CD4-positive, CD25-positive, alpha-beta regulatory T cell (primary cell): ENCODE results near the gene PEX5. TPM values are rescaled to one million over a fixed set of nuclear protein-coding genes. Genes with fewer than 3 reads are reported as not detected.

Experiments
- polyA plus RNA-seq, 4 donors: library from polyadenylated mRNA; unstranded; fragments of 300-500 nt; fragmentation: Illumina TruSeq; gene quantifications; one replicate each; pipeline ENCODE4 v1.2.3, GENCODE V29; 2021
- total RNA-seq: library from RNA; stranded (reverse); gene quantifications from one replicate; pipeline ENCODE4 v1.2.3, GENCODE V29; 2022

PEX5 gene
- total and polyA plus RNA-seq, 5 donors from 2014 or later, result 10.3 to 17.6 (median 13.8) TPM

Other genes with a start within 250 kb of the PEX5 start
- not detected for gene RNU7-1, start 245.9 kb upstream of the PEX5 start, total RNA-seq
- gene RNU7-1, start 245.9 kb upstream of the PEX5 start, polyA plus RNA-seq, result not detected
- gene C12orf57, start 245.7 kb upstream of the PEX5 start, total RNA-seq, result 186 TPM
- gene C12orf57, start 245.7 kb upstream of the PEX5 start, polyA plus RNA-seq, result 100 to 1,000 TPM; 310 to 410 (median 340) TPM
- gene PTPN6, start 238.3 kb upstream of the PEX5 start, total RNA-seq, result 174 TPM
- gene PTPN6, start 238.3 kb upstream of the PEX5 start, polyA plus RNA-seq, result 100 to 1,000 TPM; 261 to 321 (median 291) TPM
- gene PHB2, start 219.0 kb upstream of the PEX5 start, total RNA-seq, result 134 TPM
- 100 to 1,000 TPM; 118 to 134 (median 125) TPM for gene PHB2, start 219.0 kb upstream of the PEX5 start, polyA plus RNA-seq
- 44.1 TPM for gene EMG1, start 218.8 kb upstream of the PEX5 start, total RNA-seq
- gene EMG1, start 218.8 kb upstream of the PEX5 start, polyA plus RNA-seq, result 10 to 100 TPM; 71.8 to 89.4 (median 79.4) TPM
- gene LPCAT3, start 171.2 kb upstream of the PEX5 start, total RNA-seq, result 28.3 TPM
- 10 to 100 TPM; 25.0 to 32.8 (median 30.9) TPM for gene LPCAT3, start 171.2 kb upstream of the PEX5 start, polyA plus RNA-seq
- gene C1S, start 129.0 kb upstream of the PEX5 start, total RNA-seq, result 5.7 TPM
- gene C1S, start 129.0 kb upstream of the PEX5 start, polyA plus RNA-seq, result not detected
- gene C1R, start 97.2 kb upstream of the PEX5 start, total RNA-seq, result 4.6 TPM
- gene C1R, start 97.2 kb upstream of the PEX5 start, polyA plus RNA-seq, result 1 to 10 TPM; 1.4 to 3.2 (median 2.1) TPM
- 21.0 TPM for gene C1RL, start 80.5 kb upstream of the PEX5 start, total RNA-seq
- 10 to 100 TPM in 1 of 4 donors, 1 to 10 TPM in 3; 6.0 to 10.8 (median 7.8) TPM for gene C1RL, start 80.5 kb upstream of the PEX5 start, polyA plus RNA-seq
- gene RBP5, start 60.8 kb upstream of the PEX5 start, total RNA-seq, result not detected
- gene RBP5, start 60.8 kb upstream of the PEX5 start, polyA plus RNA-seq, result not detected
- gene CLSTN3, start 59.3 kb upstream of the PEX5 start, total RNA-seq, result 64.9 TPM
- 1 to 10 TPM; 2.2 to 4.1 (median 3.6) TPM for gene CLSTN3, start 59.3 kb upstream of the PEX5 start, polyA plus RNA-seq
- not detected for gene ACSM4, start 114.4 kb downstream of the PEX5 start, total RNA-seq
- not detected for gene ACSM4, start 114.4 kb downstream of the PEX5 start, polyA plus RNA-seq